Endothelial cell of coronary artery (primary cell): ENCODE results near the gene TNFRSF1B. TPM values are rescaled to one million over a fixed set of nuclear protein-coding genes. Genes with fewer than 3 reads are reported as not detected.

Source experiments
- total RNA-seq: library from RNA; depleted of rRNA; stranded (reverse); fragments of >200 nt; gene quantifications from 2 replicates; pipeline ENCODE4 v1.2.3, GENCODE V29; 2014

The TNFRSF1B gene
- 14.7 and 17.0 TPM in 2 replicates for total RNA-seq

DNA sequence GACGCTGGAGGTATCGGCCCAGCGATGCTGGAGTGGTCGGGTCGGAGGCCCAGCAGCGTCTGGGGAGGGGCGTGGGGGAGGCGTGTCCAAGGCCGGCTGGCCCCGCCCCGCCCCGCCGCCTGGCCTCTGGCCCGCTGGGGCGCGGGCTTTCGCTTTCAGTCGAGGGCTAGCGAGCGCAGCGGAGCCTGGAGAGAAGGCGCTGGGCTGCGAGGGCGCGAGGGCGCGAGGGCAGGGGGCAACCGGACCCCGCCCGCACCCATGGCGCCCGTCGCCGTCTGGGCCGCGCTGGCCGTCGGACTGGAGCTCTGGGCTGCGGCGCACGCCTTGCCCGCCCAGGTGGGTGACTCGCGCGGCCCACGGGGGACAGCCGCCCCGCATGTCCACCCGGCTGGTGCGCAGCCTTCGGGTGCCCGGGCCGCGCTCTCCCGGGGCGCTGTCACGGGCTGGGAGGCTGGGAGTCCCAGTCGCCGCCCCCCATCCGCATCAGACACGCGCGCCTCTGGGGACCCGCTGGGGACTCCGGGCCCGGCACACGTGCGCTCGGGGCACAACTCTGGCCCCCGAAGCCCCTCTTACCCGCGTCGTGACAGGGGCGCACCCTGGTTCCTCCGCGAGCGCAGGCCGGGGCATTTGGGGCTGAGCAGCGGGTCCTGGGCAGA lies at the start of gene TNFRSF1B:
Gene TNFRSF1B, plus strand, starts transcription at position 158 of the 659 bp plus-strand sequence. Its CDS starts 101 bp downstream, at position 259.

DNA sequence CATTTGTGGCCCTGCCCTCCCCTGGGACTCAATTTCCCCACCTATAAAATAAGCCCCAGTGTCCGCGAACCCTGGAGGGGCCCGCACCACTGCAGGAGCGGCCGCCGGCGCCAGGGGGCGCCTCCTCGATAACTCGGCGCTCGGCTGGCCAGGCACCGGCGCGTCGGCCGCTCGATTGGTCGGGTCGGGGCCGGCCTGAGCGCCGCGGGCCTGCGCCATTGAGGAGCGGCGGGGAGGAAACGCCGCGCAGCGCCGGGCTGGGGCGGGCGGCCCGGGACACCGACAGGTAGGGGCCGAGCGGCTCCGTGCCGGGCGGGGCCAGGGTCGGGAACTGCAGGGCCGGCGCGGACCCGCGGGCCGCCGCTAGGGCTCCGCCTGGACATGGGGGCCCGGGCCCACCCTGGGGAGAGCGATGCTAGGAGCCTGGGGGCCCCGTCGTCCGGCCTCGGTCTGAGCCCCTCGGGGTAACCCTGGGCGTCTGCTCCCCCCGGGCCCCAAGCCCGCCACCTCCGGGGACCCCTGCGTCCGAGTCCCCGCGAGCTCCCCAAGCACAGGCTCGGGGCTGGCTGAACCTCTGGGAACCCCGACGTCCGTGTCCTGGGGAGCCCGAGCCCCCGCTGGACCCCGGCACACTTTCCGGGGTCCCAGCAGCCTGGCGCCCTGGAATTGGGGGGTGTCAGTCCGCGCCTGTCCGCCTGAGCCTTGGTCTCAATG lies 63.2 kb downstream of the TNFRSF1B start, which contains the start of gene VPS13D:
Gene VPS13D, plus strand, starts transcription at position 196 of the 714 bp plus-strand sequence. CDS start 4,237 bp downstream, outside the sequence.

Other genes starting within 250 kb of the TNFRSF1B start
- gene KIAA2013, start 240.6 kb upstream of the TNFRSF1B start, total RNA-seq, result 46.8 and 53.2 TPM in 2 replicates
- gene PLOD1, start 232.3 kb upstream of the TNFRSF1B start, total RNA-seq, result 199 and 446 TPM in 2 replicates
- gene MFN2, start 186.5 kb upstream of the TNFRSF1B start, total RNA-seq, result 50.0 and 53.9 TPM in 2 replicates
- 26.0 and 28.6 TPM in 2 replicates for gene MIIP, start 147.5 kb upstream of the TNFRSF1B start, total RNA-seq
- 0.09 and 0.27 TPM in 2 replicates for gene TNFRSF8, start 103.7 kb upstream of the TNFRSF1B start, total RNA-seq
- gene VPS13D, start 63.0 kb downstream of the TNFRSF1B start, total RNA-seq, result 23.3 and 32.9 TPM in 2 replicates